GM19328 (cell line): ENCODE data around the gene TUB.

Experiments
- ATAC-seq: cut with Tn5 transposase; IDR thresholded peaks from one replicate; pipeline ENCODE4 v1.9.1; 2021; ENCODE audit warnings: mild to moderate bottlenecking, moderate library complexity; ENCODE audit not compliant: unreplicated experiment

The TUB gene

DNA sequence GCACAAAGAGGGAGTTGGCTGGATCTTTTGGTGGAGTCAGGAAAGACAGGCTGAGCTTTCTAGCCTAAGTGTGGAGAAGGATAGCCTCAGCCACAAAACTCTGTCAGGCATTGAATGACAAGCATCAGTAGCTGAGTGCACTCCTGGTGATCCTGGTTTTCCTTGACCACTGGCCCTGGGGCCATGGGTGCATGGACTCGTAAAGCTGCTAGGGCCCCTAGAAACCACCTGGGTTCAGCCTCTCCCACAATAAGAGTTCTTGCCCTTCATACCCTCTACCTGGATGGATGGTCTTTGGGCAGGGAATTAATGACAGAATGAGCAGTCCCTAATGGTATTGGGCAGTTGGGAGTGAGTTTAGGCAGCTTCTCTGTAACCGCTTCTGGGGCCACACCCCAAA, 22.9 kb downstream of the TUB start:
- ATAC-seq = no peak

DNA sequence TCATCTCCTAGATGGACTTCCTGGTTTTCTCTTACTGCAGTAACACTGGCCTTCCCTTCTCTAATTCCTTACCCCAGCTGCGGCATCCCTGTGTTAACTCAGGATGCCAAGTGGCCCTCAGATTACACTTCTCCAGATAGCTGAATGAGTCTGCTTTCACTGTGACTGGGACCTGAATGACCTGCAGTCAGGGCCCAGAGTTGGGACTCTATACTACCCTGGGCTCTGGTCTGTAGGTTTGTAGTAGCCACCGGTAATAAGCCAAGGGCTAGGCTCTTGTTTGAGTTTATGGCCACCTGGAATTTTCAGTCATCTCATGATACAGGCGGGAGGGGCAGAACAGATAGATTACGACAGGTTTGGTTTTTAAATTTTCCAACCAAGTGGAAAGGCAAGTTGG, 24.1 kb downstream of the TUB start:
- no peak for ATAC-seq

DNA sequence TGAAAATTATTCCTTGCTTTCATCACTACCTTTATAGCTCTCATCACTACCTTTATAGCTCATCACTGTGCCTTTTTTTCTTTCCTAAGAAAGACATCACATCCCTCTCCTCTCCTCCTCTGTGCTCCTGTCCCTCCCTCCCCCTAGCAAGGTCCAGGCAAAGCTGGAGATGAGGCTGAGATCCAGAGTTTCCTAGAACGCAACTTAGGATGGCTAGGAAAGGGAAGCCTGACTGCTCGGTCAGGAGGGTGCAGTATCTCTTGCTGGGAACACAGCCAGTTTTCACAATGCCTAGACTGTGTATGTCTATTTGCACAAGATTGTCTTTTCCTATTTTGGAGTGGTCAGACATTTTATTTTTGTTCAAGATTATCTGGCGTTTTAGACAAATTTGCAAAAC, 24.7 kb downstream of the TUB start:
- no peak for ATAC-seq

DNA sequence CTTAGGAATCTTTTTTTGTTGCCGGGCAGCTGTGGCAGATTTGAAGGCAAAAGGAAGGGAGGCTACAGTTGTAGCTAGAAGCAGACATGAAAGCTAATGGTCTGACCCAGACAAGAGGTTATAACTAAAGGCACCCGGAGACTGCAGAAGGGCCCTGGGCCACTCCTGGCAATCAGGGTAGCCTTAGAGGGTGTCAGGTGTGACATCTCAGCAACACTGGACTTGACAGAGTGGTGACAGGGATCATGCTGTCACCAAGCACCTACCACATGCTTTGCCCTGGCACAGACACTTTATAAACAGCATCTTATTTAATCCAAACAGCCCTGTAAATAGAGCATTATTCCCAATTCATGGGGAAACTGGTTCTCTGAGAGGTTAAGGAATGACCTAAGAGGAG, 25.7 kb downstream of the TUB start:
- ATAC-seq = no peak

DNA sequence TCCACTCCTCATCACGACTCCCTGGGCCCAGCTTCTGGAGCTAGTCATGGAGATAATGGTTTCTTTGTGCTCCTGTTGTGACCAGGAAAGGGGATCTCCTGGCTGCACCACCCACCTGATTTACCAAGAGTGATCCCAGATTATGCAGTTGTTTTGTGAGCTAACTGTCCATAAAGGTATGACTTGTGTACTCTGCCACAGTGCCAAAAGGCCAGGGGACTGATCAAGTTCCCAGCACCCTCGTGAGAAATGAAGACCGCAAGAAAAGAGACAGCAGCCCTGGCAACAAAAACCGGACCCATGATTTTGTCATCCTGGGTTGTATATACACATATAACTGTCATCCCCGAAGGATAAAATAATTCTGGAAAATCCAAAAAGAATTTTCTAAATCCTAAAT, 26.6 kb downstream of the TUB start:
- no peak for ATAC-seq

DNA sequence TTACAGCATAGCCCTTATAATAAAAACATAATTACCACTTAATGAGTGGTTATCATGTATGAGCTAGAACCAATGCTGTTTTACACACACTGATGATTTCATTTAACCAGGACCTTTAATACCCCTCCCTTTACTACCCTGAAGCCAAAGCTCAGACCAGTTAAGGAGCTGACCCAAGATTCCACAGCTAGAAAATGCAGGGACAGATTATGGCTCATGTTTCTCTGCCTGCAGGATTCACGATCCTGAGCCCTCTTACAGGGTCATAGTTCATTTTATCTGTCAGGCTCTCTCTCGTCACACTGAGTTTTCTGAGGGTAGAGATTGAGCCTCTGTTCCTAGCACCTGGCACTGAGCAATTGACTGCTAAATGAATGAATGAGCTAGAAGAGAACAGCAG, 27.4 kb downstream of the TUB start:
- no peak for ATAC-seq

DNA sequence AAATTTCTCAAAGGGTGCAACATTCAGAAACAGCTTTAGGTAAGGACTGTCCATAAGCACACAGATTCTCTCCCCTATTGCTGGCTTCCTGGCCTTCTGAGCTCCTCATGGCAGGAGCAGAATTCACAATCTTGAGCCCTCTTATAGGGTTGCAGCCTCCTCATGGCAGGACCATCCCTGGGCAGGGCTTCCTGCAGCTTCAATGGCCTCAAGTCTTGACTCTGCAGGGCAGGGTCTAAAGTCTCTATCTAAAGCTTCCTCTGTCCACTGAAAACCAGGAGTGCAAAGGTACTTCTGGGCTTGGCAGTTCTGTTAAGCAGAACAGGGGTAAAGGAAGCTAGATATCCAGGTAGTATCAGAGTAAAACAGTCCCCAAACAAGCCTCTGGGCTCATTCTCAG, 28.7 kb downstream of the TUB start:
- ATAC-seq = no peak

DNA sequence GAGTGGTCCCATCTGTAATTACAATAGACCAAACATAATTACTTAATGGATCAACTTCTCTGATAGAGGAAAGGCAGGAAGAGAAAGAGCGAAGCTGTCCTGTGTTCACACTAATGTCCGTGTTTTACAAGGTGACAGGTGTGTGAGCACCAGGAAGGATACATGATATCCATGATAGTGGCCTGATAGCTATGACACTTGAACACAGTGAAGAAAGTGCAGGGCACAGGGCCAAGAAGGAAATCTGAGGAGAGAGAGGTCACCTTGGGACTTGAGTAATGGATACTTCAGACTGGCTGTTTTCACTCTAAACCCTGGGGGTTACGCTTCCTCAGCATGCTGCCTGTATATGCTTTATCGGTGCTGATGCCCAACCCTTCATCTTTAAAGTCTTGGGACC, 29.4 kb downstream of the TUB start:
- ATAC-seq = no peak

DNA sequence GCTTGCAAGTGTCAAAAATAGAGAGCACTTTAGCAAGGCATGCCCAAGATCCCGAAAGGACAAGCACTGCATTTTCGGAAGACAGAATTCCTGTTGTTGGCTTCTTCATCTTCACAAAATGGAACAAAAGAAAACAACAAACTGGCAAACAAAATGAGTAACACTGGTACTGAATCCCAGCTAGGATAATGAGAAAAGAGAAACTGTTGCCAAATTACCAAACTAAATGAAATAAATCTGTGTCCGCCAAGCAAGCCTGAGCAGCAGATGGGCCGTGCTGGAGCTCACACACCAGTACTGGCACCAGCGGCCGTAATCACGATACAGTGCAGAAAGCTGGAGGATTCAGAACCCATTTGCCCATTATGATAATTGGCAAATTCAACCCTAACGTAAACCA, 30.6 kb downstream of the TUB start:
- no peak for ATAC-seq

DNA sequence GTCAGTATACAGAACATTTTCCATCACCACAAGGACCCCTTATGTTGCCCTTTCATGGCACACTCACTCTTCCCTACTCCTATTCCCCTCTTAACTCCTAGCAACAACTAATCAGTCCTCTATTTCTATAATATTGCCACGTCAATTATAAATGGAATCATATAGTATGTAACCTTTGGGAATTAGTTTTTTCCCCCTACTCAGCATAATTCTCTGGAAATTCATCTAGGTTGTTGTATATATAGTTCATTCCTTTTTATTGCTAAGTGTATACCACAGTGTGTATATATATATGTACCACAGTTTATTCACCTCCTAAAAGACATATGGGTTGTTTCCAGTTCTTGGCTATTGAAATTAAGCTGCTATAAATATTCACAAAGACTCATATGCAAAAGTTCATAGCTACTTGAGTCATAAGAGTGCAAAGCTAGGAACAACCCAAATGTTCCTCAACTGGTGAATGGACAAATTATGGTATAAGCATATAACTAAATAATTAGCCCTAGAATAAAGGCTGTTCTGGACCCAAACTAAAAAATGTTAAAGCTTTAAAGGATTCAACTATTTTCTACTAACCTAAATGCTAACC, 41.3 kb downstream of the TUB start:
- no peak for ATAC-seq

DNA sequence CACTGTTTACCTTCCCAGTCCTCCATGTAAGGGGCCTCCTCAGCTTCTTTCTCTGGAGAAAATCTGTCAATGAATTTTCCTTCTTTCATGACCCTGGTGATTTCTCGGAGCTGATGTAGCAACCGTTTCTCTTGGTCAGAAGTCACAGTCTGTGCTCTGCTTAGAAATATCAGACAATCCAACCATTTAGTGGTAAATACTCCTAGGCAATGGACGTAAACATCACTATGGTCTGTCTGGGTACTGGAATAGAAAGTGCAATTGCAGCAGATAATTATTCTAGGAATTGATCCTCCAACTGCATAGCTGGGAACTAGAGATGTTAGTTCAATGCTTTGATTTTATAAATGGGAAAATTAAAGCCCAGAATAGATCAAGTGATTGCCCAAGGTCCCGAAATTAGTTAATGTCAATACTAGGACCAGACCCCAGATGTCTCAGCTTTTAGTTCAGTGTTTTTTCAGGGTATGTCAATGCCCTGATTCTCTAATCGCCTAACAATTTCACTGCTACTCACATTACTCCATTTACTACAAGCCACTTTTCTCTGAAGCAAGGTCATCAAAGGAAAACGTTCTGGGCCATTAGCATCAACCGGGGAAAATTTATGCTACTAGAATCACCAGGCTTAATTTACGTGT, 45.8 kb downstream of the TUB start:
- ATAC-seq = no peak

DNA sequence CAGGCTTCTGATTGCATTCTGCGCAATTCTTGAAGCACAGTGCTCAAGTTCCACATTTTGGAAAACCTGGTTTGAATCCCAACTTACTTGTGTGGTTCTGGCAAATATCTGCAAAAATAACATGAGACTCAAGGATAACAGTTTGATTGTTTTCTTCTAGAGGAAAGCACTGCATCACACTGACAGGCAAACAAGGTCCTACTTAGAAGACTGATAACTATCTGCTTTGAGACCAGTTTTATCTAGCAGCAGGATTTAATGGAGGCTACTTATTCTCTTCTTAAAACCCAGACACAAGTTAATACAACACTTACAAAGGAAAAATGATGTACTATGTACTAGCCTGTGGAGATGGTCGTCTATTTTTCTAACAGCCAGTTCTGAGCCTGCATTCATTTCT, 46.4 kb downstream of the TUB start:
- no peak for ATAC-seq

DNA sequence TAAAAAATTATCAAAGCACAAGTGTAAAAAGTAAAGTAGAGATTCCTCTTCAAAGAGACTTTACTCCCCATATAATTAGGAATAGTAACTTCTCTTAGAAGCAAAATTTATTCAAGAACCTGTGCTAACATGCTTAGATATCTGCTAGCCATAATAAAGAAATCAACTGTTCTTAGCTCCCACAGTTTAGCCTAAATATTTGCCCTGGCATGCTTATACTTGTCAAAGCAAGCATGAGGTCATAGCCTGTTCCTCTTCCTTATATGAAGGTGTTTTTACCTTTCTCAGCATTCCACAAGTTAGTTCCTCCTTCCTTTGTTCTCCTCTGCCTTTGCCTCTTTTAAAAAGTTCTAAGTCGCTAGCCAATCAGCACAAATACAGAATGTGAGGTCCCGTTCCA, 57.5 kb downstream of the TUB start:
- no peak for ATAC-seq

DNA sequence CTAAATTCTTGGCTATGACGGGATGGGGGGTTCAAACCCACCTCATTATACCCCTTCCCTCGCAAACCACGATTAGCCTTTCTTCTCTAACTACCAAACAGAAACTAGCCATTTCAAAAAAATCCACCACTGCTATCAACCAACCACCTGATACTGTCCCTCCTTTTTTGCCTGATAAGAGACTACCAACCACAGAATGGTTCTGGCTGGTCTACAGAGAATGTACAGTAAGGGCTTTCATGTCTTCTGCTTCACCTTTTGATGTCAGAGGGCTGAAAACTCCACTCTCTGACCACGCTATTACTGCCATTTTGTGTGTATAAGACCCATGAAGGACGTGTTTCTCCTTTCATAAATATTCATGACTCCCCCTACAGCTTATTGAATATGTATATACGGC, 68.7 kb downstream of the TUB start:
- no peak for ATAC-seq
